Measurements from ENCODE around the gene SEMA3A. TPM values are rescaled to one million over a fixed set of nuclear protein-coding genes. Genes with fewer than 3 reads are reported as not detected.

The SEMA3A gene
- total RNA-seq, 1 experiment from 2014 or later: 20.2 TPM

GRCh38 chr7:84182301-84182700 is 12.3 kb downstream of the SEMA3A start:
- CTCF ChIA-PET: no interaction called here
- BruUV-seq (replicated peaks): no TSS peak
- H3K27me3 Mint-ChIP-seq (ENCODE audit: unreplicated experiment): no peaks in the 10 kb centered on the region
- H3K27ac Mint-ChIP-seq (ENCODE audit: unreplicated experiment): no peak overlapping the region
- H3K4me1 Mint-ChIP-seq (ENCODE audit: low read depth, unreplicated experiment): peaks cover 8% of the 10 kb centered on the region
- no peaks in the 10 kb centered on the region for H3K9me3 Mint-ChIP-seq (ENCODE audit: low read depth, unreplicated experiment)
- intact Hi-C loops (cut with micrococcal nuclease; ENCODE audit: unreplicated experiment): no loop called here
- H3K36me3 Mint-ChIP-seq (ENCODE audit: insufficient read depth, unreplicated experiment): no peaks in the 10 kb centered on the region
- TF ChIP-seq, protein P1, sequence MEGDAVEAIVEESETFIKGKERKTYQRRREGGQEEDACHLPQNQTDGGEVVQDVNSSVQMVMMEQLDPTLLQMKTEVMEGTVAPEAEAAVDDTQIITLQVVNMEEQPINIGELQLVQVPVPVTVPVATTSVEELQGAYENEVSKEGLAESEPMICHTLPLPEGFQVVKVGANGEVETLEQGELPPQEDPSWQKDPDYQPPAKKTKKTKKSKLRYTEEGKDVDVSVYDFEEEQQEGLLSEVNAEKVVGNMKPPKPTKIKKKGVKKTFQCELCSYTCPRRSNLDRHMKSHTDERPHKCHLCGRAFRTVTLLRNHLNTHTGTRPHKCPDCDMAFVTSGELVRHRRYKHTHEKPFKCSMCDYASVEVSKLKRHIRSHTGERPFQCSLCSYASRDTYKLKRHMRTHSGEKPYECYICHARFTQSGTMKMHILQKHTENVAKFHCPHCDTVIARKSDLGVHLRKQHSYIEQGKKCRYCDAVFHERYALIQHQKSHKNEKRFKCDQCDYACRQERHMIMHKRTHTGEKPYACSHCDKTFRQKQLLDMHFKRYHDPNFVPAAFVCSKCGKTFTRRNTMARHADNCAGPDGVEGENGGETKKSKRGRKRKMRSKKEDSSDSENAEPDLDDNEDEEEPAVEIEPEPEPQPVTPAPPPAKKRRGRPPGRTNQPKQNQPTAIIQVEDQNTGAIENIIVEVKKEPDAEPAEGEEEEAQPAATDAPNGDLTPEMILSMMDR (IDR thresholded peaks at IDR 0.05; ENCODE audit: unreplicated experiment): no peak
- no peak overlapping the region for H3K4me3 Mint-ChIP-seq (ENCODE audit: low read depth, unreplicated experiment)
- DNase-seq: no peak

GRCh38 chr7:84181628-84182027 is 13.0 kb downstream of the SEMA3A start:
- no peak overlapping the region for H3K27ac Mint-ChIP-seq (ENCODE audit: unreplicated experiment)
- no peaks in the 10 kb centered on the region for H3K36me3 Mint-ChIP-seq (ENCODE audit: insufficient read depth, unreplicated experiment)
- TF ChIP-seq, protein P1 (IDR thresholded peaks at IDR 0.05; ENCODE audit: unreplicated experiment): no peak
- H3K27me3 Mint-ChIP-seq (ENCODE audit: unreplicated experiment): no peaks in the 10 kb centered on the region
- no peaks in the 10 kb centered on the region for H3K9me3 Mint-ChIP-seq (ENCODE audit: low read depth, unreplicated experiment)
- H3K4me1 Mint-ChIP-seq (ENCODE audit: low read depth, unreplicated experiment): peaks cover 8% of the 10 kb centered on the region
- CTCF ChIA-PET: no interaction called here
- BruUV-seq (replicated peaks): no TSS peak
- H3K4me3 Mint-ChIP-seq (ENCODE audit: low read depth, unreplicated experiment): no peak overlapping the region
- intact Hi-C loops (cut with micrococcal nuclease; ENCODE audit: unreplicated experiment): no loop called here
- no peak for DNase-seq

GRCh38 chr7:84177758-84178412 is 16.7 kb downstream of the SEMA3A start:
- CTCF ChIA-PET: no interaction called here

DNA sequence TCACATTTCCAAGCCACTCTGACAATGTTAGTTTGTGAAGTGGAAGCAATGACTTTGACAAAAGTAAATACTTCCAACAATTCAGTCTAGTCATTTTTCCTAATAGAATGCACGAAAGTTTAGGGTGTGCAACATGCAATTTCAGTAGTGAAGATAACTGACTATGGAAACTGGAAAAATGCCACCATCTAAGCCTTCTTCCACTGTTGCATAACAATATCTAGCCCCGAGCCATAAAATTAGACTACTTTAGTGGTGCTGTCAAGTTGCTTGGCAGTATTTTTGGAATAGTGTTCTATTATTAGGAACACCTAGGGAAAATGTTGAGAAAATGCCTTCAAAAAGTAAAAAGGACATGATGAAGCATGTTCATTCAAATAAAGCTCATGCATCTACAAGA is 17.9 kb downstream of the SEMA3A start:
- Mint-ChIP-seq H3K36me3 (ENCODE audit: insufficient read depth, unreplicated experiment) (no peaks in the 10 kb centered on the region), H3K4me1 (ENCODE audit: low read depth, unreplicated experiment) (no peaks in the 10 kb centered on the region), H3K9me3 (ENCODE audit: low read depth, unreplicated experiment) (no peaks in the 10 kb centered on the region), H3K27ac (ENCODE audit: unreplicated experiment) (no peak overlapping the region), H3K27me3 (ENCODE audit: unreplicated experiment) (no peaks in the 10 kb centered on the region), H3K4me3 (ENCODE audit: low read depth, unreplicated experiment) (no peak overlapping the region)
- TF ChIP-seq, protein P1 (IDR thresholded peaks at IDR 0.05; ENCODE audit: unreplicated experiment): no peak
- CTCF ChIA-PET: no interaction called here
- no peak for DNase-seq
- no TSS peak for BruUV-seq (replicated peaks)
- intact Hi-C loops (cut with micrococcal nuclease; ENCODE audit: unreplicated experiment): no loop called here

More at GRCh38 chr7:84177758-84178412, 16.7 kb downstream of the SEMA3A start:
- H3K4me3 Mint-ChIP-seq (ENCODE audit: low read depth, unreplicated experiment): no peak overlapping the region
- H3K9me3 Mint-ChIP-seq (ENCODE audit: low read depth, unreplicated experiment): no peaks in the 10 kb centered on the region
- BruUV-seq (replicated peaks): no TSS peak
- no peak for DNase-seq
- H3K36me3 Mint-ChIP-seq (ENCODE audit: insufficient read depth, unreplicated experiment): no peaks in the 10 kb centered on the region
- TF ChIP-seq, protein P1 (IDR thresholded peaks at IDR 0.05; ENCODE audit: unreplicated experiment): no peak
- no peaks in the 10 kb centered on the region for H3K4me1 Mint-ChIP-seq (ENCODE audit: low read depth, unreplicated experiment)
- no peaks in the 10 kb centered on the region for H3K27me3 Mint-ChIP-seq (ENCODE audit: unreplicated experiment)
- no peak overlapping the region for H3K27ac Mint-ChIP-seq (ENCODE audit: unreplicated experiment)
- intact Hi-C loops (cut with micrococcal nuclease; ENCODE audit: unreplicated experiment): no loop called here

Measured in Calu3 (cell line).